Transverse colon (tissue), 4 donors: ENCODE measurements around the gene TEX261. TPM values are rescaled to one million over a fixed set of nuclear protein-coding genes. Genes with fewer than 3 reads are reported as not detected.
"Not testable (repeated sequence)": the region's sequence is repeated elsewhere in the genome, so short reads cannot be mapped to it uniquely, and the experiment has no call there.

Source experiments
- DNase-seq: peaks from one replicate; pipeline ENCODE4 v3.0.0-alpha.2; 2019
- H3K27ac ChIP-seq, 4 donors: fragments of 200-600 bp; sonication (generic); 2 replicates each; pipeline ENCODE4 v1.5.1; 2016 to 2018; ENCODE audit warnings: inconsistent platforms in 4 of 4
- H3K27me3 ChIP-seq: fragments of 200-600 bp; sonication (generic); 2 replicates; pipeline ENCODE4 v1.5.1; 2017; ENCODE audit warnings: inconsistent platforms
- H3K36me3 ChIP-seq, 4 donors: fragments of 200-600 bp; sonication (generic); 2 replicates each; pipeline ENCODE4 v1.5.1; 2017 to 2019; ENCODE audit warnings: inconsistent platforms in 4 of 4
- H3K4me1 ChIP-seq, 4 donors: fragments of 200-600 bp; sonication (generic); 2 replicates each; pipeline ENCODE4 v1.5.1; 2017 to 2020; ENCODE audit warnings: inconsistent platforms in 4 of 4
- H3K4me3 ChIP-seq, 4 donors: fragments of 200-600 bp; sonication (generic); 1 replicate in 1 of 4; 2 replicates in 3 of 4; pipeline versions ENCODE4 v1.5.1 to v1.6.1; 2017 to 2019; ENCODE audit warnings: inconsistent platforms in 4 of 4
- H3K9me3 ChIP-seq, 2 donors: fragments of 200-600 bp; sonication (generic); 2 replicates each; pipeline ENCODE4 v1.5.1; 2017 to 2019; ENCODE audit warnings: inconsistent platforms in 2 of 2
- EP300 ChIP-seq: sonication (generic); formaldehyde crosslinking; IDR thresholded peaks from one replicate; pipeline ENCODE4 v1.6.1; 2017; ENCODE audit warnings: antibody characterized with exemption, low read depth
- POLR2A ChIP-seq: fragments of 450-650 bp; IDR thresholded peaks from one replicate; pipeline ENCODE4 v1.6.1; 2016; ENCODE audit warnings: antibody characterized with exemption, mild to moderate bottlenecking, moderate library complexity
- POLR2AphosphoS5 ChIP-seq, 3 donors: sonication (generic); formaldehyde crosslinking; IDR thresholded peaks; one replicate each; pipeline ENCODE4 v1.6.1; 2016; ENCODE audit warnings: antibody characterized with exemption in 3 of 3
- WGBS, 2 donors: methylation state at CpG; one replicate each; pipeline ENCODE4 v1.1.5; 2018; ENCODE audit warnings: low coverage in 1 of 2; 5-methylcytosine and 5-hydroxymethylcytosine counted together
- in situ Hi-C, 4 donors: fragments of 200-750 bp; cut with MboI; loops; one replicate each; pipeline versions ENCODE4 v1.15.0 to v1.15.1; 2017; ENCODE audit warnings: low sequenced_read_pairs in 3 of 4, low pct_ligation_motif_present in 1 of 4, low pct_unique_long_range_greater_than_20kb in 1 of 4
- intact Hi-C: fragments of 100-400 bp; cut with DNase I; formaldehyde crosslinking; loops from one replicate; pipeline ENCODE4 v1.15.1; 2023; ENCODE audit warnings: low total_unique reads
- total RNA-seq, 4 donors: library from RNA; depleted of rRNA; stranded (reverse); fragments of >200 nt; gene quantifications; one replicate each; pipeline ENCODE4 v1.1.0, GENCODE V29; 2016
- TF ChIP-seq, protein P1 (sequence below), 5 experiments: fragments of 200-600 bp in 3 of 5; fragments of 450-650 bp in 2 of 5; sonication (generic) in 3 of 5; IDR thresholded peaks; 1 replicate in 2 of 5; 2 replicates in 3 of 5; pipeline ENCODE4 v1.5.1; 2016 to 2017; ENCODE audit warnings: antibody characterized with exemption in 5 of 5, inconsistent platforms in 3 of 5, mild to moderate bottlenecking in 2 of 5, moderate library complexity in 1 of 5

The TEX261 gene
- 10 to 100 TPM; 14.6 to 34.5 (median 30.5) TPM for total RNA-seq

DNA sequence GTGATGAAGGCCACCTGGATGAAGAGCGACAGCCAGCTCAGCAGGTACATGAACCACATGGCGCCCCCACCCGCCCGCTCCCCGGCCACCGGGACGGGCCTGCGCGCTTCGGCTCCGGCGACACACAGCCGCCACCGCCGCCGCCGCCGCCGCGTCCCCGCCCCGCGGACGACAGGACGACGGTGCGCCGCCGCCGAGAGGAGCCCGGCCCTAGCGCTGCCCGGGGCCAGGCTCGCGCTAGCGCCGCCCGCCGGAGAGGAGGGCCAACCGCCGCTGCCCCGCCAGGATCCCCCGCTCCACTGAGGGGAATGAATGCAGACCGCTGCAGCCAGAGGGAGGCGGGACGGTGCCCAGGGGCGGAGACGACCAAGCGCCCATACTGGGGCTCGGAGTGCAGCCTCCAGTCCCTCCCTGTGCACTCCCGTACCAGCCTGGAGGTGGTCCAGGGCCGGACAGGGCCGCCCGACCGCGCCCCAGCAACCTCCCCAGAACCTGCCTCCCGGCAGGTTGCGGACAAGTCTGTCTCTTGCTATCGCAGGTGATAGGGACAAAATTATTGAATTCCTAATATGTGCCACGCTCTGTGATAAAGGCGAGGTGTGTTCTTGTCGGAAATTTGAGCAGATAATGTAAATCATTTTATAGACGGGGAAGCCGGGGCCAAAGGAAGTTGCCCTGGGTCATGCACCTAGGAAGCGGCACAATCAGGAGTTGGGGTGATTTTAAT is at the start of gene TEX261:
Gene TEX261 (minus strand): TSS at position 175 of the 727 bp plus-strand sequence. CDS start 116 bp downstream, at position 59.
- H3K27ac ChIP-seq: peak within 1 kb of the TSS; percentile 81 to 91 (median 86)
- WGBS, 2 donors: 0% methylated on average over 4 to 34 of the region's 65 CpGs
- no peaks in the 10 kb centered on the region for H3K9me3 ChIP-seq
- peaks cover 11 to 26% (median 19%) of the 10 kb centered on the region in 4 donors for H3K4me1 ChIP-seq
- in situ Hi-C loops: no loop called here
- TF ChIP-seq POLR2A (peak; percentile 33), EP300 (no peak), POLR2AphosphoS5 (IDR thresholded peaks at IDR 0.05) (peak in 2 of 3 donors; percentile 40 to 58)
- TF ChIP-seq, protein P1, sequence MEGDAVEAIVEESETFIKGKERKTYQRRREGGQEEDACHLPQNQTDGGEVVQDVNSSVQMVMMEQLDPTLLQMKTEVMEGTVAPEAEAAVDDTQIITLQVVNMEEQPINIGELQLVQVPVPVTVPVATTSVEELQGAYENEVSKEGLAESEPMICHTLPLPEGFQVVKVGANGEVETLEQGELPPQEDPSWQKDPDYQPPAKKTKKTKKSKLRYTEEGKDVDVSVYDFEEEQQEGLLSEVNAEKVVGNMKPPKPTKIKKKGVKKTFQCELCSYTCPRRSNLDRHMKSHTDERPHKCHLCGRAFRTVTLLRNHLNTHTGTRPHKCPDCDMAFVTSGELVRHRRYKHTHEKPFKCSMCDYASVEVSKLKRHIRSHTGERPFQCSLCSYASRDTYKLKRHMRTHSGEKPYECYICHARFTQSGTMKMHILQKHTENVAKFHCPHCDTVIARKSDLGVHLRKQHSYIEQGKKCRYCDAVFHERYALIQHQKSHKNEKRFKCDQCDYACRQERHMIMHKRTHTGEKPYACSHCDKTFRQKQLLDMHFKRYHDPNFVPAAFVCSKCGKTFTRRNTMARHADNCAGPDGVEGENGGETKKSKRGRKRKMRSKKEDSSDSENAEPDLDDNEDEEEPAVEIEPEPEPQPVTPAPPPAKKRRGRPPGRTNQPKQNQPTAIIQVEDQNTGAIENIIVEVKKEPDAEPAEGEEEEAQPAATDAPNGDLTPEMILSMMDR (IDR thresholded peaks at IDR 0.05): peak in 4 of 5 experiments; percentile 42 to 64 (median 55)
- H3K36me3 ChIP-seq: peaks cover 0 to 4% (median 0%) of the 10 kb centered on the region in 4 donors
- peak within 1 kb of the TSS; percentile 55 to 100 (median 99) for H3K4me3 ChIP-seq
- no peaks in the 10 kb centered on the region for H3K27me3 ChIP-seq
- intact Hi-C loops: loop anchor here (5.0 kb wide), 1 partner anchor 33 kb away; no protein-coding TSS in a partner anchor
- peak; percentile 93 for DNase-seq

GRCh38 chr2:71043531-71044407 is 49.1 kb upstream of the TEX261 start:
- DNase-seq: no peak
- no peaks in the 10 kb centered on the region for H3K9me3 ChIP-seq
- no peak overlapping the region for H3K4me3 ChIP-seq
- in situ Hi-C loops: no loop called here
- no peak overlapping the region for H3K27ac ChIP-seq
- no peaks in the 10 kb centered on the region for H3K4me1 ChIP-seq
- TF ChIP-seq EP300 (no peak), POLR2A (no peak)
- TF ChIP-seq, protein P1 (IDR thresholded peaks at IDR 0.05): no peak
- intact Hi-C loops: no loop called here
- WGBS, 2 donors: 86 to 87% methylated on average over 6 to 33 of the region's 36 CpGs
- H3K36me3 ChIP-seq: no peaks in the 10 kb centered on the region
- no peaks in the 10 kb centered on the region for H3K27me3 ChIP-seq

GRCh38 chr2:71042287-71042686 is 47.6 kb upstream of the TEX261 start:
- Histone ChIP-seq H3K27ac (no peak overlapping the region), H3K9me3 (no peaks in the 10 kb centered on the region), H3K4me1 (no peaks in the 10 kb centered on the region), H3K4me3 (no peak overlapping the region), H3K36me3 (no peaks in the 10 kb centered on the region), H3K27me3 (no peaks in the 10 kb centered on the region)
- in situ Hi-C loops (no loop called here), intact Hi-C loops (no loop called here)
- WGBS, 2 donors: 42 to 60% methylated on average over 3 to 4 of the region's 4 CpGs
- DNase-seq: no peak
- TF ChIP-seq, protein P1 (IDR thresholded peaks at IDR 0.05): no peak
- TF ChIP-seq EP300: no peak
- TF ChIP-seq POLR2AphosphoS5 (IDR thresholded peaks at IDR 0.05): no peak
- no peak for TF ChIP-seq POLR2A

GRCh38 chr2:71036296-71036695 is 41.6 kb upstream of the TEX261 start:
- H3K27ac ChIP-seq, H3K9me3 ChIP-seq, H3K4me1 ChIP-seq, DNase-seq, H3K4me3 ChIP-seq, H3K27me3 ChIP-seq, intact Hi-C loops, H3K36me3 ChIP-seq, in situ Hi-C loops: not testable (repeated sequence)
- 78 to 80% methylated on average over 1 to 8 of the region's 8 CpGs for WGBS, 2 donors
